ENCODE results near the gene LIF.

GRCh38 chr22:30230330-30230729, 16.2 kb downstream of the LIF start:
- TF ChIP-seq POLR2A (IDR thresholded peaks at IDR 0.05) = no peak
- no peak for TF ChIP-seq CTCF (IDR thresholded peaks at IDR 0.05)
- no peak for TF ChIP-seq EP300 (IDR thresholded peaks at IDR 0.05)

Data from upper lobe of left lung (tissue), 4 donors.